ENCODE results near the gene PACSIN1.

PACSIN1 gene

DNA sequence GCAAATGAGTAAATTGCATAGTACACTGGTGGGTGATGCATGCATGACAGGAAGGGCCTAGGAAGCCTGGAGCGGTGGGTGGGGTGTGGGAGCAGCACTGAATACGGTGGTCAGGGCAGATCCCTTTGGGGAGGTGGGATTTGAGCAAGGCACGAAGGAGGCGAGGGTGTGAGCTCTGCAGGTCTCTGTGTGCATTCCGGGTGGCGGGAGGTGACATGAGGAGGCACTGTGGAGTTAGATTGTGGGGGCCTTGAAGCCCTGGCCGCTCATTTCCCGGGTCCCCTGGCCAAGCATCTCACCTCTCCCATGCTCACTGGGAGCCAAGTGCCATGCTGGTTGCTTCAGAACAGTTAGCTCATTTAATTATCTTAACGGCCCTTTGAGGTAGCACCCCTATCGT lies 96.5 kb downstream of the PACSIN1 start:
- no peak for DNase-seq (ENCODE audit: low read depth, low spot score)

DNA sequence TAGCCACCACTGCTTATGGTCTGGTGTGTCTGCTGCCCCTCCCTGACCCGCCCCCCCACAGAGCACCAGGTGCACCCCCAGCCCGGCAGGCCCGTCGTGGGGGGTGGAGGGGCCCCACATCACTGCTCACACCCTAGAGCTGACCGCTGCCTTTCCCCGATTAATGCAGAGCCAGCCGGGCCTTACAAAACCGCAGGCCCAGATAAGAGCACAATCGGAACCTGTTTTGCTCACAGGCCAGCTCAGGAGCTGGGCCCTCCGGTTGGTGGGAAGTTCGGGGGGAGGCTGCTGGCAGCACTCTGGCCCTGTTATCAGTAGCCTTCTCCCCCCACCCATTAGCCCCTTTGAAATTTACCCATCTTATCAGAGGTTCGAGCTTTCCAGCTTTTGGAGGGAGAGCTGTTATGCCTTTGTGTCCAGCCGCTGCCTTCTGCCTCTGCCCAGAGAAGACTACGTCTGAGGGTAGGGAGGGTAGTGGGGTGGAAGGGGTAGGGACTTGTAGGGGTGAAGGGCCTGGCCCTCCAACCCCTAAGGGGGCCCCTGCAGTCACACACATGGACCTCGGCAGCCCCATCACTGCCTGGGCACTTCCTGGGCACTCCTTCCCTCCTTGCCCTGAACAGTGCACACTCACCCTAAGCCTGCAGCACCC lies 97.1 kb downstream of the PACSIN1 start:
- DNase-seq (ENCODE audit: low read depth, low spot score) = no peak

DNA sequence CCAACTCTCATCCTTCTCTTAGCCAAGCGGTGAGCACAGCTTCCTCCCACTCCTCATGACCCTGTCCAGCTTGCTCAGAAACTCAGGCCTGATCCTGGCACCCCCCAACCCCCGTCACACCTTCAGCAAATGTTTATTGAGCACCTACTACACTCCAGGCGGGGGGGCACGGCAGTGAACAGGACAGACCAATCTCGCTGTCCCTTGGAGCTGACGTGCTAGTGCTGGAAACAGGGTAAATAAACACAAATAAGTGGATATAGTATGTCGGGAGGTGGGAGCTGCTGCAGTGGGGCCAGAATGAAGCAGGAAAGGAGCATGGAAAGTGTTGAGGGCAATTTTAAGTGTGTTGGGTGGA lies 97.6 kb downstream of the PACSIN1 start:
- no peak for DNase-seq (ENCODE audit: low read depth, low spot score)

DNA sequence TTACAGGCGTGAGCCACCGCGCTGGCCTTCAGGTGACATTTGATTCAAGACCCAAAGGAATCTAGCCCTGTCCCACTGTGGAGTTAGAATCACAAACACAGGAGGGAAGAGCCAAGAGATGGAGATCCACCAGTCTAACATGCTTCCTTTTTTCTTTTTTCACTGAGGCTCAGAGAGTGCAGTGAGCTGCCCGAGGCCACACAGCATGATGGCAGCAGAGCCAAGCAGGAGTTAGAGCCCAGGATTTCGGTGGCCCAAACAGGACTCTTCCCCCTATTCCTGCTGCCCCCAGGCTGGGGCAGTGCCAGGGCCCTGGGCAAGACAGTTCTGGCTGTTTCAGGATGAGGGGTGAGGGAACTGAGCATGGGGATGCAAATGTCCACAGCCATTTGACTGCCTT lies 98.3 kb downstream of the PACSIN1 start:
- no peak for DNase-seq (ENCODE audit: low read depth, low spot score)

DNA sequence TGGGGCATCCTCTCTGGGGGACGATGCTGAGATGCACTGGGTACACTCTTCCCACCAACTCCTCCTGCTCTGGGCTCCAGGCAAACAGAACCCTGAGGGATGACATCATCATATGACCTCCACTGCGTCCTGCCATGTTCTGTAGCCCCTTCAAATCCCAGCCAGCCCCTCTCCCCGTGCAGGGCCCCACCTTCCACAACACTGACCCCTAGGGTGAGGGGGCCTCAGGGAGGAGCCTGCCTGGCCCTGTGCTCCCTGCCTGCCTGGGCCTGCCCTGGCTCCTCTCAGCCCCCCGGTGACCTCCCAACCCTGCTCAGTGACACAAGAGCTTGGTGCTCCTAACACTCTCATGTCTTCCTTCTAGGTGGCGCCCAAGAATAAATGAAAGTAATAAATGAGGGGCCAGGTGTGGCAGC lies 99.9 kb downstream of the PACSIN1 start:
- no peak for DNase-seq (ENCODE audit: low read depth, low spot score)

DNA sequence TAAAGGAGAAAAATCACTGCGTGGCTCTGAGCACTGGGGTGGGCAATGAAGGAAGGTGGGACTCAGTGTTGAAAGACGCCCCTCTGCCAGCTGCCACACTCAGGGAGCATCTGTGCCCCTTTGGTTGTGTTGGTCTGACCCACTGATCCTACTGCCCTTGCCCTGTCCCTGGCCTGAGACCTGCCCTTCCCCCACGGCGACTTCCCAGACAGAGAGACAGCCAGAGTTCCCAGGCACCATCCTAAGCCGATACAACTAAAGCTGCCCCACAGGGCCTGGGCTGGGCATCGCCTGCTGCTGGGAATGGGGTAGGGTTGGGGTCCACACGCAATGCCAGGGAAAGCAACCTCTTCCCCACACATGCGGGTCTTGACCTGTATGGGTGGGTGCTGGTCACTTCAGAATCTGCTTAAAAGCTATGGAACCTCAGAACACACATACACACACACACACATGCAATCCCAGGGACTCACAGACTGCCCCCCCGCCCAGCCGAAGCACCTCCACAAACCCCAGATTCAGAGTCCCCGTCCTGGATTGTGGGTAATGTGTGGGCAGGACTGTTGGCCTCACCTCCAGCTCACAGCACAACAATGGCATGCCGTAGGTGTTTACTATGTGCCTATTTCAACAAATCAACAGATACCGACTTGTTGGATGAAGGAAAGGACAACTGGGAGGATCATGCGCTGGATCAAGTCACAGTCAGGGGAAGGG lies 101.1 kb downstream of the PACSIN1 start:
- no peak for DNase-seq (ENCODE audit: low read depth, low spot score)

DNA sequence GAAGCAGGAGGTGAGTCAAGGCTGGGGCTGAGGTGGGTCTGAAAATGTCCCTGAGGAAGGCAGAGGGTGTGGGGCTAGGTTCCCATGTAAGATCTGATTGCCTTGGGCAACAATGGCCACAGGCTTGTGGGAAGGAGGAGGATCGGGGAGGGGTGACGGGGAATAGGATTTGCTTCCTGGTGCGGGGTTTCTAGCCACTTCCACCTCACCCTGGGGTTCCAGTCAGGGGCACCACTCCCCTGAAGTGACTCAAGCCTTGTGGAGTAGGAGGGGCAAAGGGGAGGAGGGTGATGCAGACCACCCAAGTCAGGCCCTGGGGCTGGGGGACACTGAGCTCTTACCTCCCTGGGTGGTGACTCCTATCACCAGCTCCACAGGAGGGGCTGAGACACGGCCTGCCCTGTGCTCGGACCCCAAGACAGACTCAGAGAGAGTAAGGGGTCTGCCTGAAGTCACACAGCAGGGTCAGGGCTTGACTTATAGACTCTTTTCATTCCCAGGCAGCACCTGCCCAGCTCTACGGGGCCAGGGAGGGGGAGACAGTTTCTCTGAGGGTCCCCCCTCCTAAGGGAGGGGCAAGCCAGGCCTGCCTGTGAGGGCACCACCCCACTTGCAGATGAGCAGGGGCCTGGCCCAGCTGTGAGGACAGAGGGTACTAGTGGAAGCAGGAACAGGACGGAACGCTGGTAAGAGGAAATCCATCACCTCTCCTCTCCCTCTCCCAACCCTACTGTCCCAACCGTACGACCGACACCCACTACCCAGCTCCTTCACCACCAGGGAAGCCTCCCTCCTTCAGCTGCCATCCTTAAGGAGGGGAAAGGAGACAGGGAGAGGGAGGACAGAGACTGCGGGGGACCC lies 102.7 kb downstream of the PACSIN1 start:
- no peak for DNase-seq (ENCODE audit: low read depth, low spot score)

DNA sequence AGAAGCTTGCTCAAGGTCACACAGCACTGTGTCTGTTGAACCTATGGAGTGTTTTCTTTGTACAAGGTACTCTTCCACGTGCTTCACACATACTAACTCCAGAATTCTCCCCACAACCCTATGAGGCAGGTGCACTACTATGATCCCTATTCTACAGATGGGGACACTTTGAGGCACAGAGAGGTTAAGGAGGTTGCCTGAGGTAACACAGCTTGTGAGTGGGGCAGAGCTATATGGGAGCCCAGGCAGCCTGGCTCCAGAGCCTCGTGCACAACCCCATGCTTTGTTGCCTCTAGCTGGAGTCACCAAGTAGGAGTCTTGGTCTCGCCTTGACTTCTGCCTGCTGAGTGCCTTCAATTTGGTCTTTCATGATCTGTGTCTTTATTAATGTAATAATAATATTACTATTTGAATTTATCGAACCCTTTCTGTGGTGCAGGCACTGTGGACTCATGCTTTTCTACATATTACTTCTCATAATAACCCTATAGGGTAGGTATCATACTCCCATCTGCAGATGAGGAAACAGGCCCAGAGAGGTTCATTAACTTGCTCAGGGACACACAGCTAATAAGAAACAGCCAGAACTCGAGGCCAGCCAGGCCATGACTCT lies 103.6 kb downstream of the PACSIN1 start:
- DNase-seq (ENCODE audit: low read depth, low spot score) = no peak

DNA sequence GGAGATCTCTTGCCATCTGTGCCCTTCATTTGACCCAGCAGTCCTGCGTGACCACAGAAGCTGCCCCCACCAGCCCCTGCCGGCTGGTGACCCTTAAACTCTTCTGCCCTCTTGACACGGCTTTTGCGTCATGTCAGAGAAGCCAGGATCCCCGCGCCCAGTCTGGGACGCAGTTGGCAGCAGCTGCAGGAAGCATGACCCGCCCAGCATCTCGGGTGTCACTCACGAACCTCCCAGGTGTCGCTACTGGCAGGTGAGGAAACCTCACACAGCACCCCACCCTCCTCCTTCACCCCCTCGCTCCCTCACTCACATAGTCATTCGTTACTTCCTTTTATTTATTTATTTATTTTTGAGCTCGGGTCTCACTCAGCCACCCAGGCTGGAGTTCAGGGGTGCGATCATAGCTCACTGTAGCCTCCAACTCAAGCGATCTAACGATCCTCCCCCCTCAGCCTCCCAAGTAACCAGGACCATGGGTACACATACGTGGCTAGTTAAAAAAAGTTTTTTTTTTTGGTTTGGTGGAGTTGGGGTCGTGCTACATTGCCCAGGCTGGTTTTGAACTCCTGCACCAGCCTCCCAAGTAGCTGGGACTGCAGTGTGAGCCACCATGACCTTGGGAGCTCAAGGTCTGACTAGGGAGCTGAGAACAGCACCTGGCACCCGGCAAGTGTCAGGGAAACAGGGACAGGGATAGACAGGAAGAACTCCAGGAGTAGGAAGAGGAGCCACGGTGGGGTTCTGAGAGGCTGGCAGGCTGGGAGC lies 104.4 kb downstream of the PACSIN1 start:
- no peak for DNase-seq (ENCODE audit: low read depth, low spot score)

DNA sequence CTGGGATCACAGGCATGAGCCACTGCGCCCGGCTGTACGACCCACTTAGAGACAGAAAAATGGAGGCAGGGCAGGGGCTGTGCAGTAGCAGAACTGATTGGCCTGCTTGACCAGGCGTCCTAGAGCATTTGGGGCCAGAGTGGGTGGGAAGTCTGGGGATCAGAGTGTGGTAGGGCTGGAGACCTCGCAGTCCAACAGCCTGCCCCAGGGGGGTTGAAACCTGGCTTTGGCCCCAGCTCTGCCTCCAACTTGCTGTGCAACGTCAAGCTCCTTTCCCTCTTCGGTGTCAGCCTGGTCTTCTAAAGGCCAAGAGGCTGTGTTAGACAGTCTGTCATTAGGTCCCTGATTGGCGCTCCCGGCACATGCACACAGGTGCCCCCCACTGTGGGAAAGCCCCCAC lies 105.5 kb downstream of the PACSIN1 start:
- DNase-seq (ENCODE audit: low read depth, low spot score) = no peak

DNA sequence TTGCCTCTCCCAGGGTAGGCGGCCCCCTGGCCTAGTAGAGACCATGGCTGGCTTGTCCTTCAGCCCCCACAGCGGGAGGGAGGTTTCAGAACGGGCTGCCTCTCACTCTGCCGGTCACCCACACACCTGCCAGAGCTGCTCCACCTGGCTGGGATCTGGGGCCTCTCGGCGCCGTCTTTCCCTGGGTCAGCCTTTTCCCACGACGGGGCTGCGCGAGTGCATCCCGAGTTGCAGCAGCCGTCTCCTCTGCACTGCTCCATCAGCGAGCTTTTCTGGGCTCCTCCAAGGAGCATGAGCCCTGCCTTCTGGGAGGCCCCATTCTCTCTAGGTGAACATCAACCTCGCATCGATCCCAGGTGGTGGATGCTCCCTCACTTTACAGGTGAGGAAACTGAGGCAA lies 106.1 kb downstream of the PACSIN1 start:
- no peak for DNase-seq (ENCODE audit: low read depth, low spot score)

DNA sequence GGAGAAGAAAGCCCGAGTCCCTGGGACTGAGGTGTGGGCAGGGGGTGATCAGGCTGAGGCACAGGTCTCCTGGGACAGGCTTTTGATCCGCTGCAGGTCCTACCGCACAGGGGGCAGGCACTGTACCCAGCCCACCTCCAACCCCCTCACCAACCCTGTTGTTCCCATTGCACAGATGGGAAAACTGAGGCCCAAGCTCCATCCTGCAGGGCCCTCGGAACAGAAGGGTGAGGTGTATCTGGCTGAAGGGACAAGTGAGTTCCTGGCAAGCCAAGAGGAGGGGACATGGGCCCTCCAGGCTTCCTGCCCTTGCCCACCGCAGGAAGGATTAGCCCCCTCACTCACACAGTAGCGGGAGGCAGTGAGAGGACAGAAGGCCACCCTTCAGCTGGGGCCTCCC lies 106.7 kb downstream of the PACSIN1 start:
- DNase-seq (ENCODE audit: low read depth, low spot score) = no peak

DNA sequence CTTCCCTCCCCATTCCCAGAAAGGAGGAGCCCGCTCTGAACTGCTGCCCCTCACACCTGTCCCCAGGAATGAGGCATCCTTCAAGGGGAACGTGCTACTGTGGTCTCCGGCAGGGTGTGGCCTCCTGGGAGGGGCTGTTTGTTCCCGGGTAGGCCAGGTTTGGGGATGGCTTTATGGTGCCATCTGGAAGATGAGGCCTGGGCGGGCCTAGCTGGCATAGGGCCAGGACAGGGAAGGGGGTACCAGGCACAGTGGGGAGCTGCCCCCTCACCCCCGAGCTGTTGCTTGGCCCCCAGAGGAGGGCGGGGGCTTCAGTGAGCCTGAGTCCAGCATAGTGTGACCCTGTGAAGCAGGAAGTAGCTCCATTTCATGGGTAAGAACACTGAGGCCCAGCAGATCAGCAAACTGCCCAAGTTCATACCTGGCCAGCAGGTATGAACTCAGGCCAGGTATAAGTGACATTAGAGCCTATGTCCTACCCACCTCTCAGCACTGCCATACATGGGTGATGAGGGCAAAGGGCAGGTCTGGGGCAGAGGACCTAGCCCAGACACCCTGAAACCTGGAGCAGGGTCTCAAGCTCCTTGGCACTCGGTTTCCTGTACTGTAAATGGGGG lies 107.8 kb downstream of the PACSIN1 start:
- no peak for DNase-seq (ENCODE audit: low read depth, low spot score)

DNA sequence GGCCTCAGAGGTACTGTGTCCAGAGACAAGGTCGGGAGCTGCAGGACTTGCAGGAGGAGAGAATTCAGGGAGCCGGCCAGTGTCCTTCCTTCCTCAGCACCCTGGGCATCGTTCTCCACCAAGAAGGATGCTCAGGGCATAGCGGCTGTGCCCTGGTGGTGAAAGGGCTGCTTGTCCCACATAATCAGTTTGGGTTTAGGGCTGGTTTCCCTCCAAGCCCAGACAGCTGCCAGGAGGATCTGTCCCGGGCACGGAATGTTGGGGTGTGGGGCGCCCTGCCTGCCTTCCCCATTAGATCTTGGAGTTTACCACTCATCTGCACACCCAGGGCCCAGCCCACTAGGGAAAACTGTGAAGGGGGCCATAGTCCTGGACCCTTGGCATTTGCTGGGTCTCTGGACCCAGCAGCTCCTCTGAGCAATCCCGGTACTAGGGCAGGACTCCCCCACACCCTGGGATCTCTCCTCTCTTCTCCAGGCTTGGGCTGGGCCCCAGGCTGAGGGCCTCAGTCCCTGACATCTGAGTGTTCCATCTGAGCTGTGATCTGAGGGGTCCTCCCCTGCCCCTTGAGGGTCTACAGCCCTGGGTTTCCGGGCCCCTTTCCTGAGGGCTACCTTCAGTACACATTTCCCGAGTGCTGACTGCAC lies 108.9 kb downstream of the PACSIN1 start:
- no peak for DNase-seq (ENCODE audit: low read depth, low spot score)

DNA sequence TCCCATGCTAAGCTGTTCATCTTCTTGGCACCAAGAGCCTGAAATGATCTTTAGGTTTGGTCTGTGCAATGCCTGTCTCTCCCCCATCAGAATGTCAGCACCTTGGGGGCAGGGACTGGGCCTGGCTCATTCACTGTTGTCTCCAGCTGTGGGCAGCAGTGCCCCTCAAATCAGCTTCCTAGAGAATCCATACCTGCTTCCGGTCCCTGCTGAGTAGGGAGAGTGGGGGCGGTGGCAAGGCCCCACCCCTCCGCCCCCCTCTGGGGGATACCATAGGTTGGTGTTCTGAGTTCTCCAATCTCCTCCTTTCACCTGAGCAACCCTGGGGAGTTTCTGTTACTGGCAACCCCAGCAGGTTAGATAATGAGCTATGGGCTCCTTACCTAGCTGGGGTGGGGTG lies 109.5 kb downstream of the PACSIN1 start:
- DNase-seq (ENCODE audit: low read depth, low spot score) = no peak

DNA sequence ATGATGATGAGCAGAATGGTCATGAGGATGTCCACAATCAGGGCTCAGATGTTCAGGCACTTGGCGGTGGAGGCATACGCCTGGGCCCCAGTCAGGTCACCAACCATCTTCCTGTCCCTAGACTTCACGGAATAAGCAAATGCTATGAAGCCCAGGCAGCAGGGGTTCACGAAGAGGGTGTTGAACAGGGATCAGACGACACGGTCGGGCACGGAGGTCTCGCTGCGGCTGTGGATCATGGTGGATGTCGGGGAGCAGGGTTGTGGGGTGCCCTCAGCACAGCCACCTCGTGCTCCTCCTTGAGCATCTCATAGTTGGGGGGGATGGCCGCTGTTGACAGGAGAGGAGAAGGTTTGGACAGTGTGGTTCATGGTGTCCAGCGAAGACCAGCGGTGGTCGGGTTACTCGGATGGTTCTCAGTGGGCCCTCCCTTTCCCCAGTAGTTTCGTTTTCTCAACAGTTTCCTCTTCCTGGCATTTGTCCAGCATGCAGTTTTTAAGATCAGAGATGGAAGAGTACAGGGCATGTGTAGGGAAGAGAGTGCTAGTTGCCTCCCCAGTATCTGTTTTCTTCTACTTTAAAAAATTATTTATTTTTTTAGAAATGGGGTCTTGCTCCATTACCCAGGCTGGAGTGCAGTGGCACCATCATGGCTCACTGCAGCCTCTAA lies 110.5 kb downstream of the PACSIN1 start:
- no peak for DNase-seq (ENCODE audit: low read depth, low spot score)

DNA sequence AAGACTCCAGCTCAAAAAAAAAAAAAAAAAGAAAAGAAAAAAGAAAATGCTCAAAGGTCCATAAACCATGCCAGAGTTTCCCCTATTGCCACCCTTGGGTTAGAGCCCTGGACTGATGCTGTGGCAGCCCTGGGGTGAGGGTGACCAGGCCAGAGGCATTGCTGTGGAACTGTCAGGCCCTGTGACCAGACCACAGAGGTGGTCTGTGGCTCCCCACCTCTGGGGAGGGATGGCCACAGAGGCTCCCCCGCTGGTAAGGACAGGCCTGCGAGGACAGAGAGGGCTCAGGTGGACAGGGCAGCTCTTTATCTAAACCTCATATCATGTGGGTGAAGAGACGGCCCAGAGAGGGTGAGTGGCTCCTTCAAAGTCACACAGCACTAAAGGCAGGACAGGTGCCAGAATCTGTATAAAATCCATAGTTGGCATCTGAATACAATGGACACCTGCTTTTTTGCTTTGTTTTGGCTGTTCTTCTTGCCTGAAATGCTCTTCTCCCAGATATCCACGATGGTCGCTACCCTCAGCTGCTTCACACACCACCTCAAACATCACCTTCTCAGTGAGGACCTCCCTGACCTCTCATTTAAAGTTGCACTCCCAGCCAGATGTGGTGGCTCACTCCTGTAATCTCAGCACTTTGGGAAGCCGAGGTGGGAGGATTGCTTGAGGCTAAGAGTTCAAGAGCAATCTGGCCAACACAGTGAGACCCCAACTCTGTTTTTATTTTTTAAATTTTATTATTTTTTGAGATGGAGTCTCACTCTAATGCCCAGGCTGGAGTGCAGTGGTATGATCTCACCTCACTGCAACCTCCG lies 112.8 kb downstream of the PACSIN1 start:
- DNase-seq (ENCODE audit: low read depth, low spot score) = no peak

DNA sequence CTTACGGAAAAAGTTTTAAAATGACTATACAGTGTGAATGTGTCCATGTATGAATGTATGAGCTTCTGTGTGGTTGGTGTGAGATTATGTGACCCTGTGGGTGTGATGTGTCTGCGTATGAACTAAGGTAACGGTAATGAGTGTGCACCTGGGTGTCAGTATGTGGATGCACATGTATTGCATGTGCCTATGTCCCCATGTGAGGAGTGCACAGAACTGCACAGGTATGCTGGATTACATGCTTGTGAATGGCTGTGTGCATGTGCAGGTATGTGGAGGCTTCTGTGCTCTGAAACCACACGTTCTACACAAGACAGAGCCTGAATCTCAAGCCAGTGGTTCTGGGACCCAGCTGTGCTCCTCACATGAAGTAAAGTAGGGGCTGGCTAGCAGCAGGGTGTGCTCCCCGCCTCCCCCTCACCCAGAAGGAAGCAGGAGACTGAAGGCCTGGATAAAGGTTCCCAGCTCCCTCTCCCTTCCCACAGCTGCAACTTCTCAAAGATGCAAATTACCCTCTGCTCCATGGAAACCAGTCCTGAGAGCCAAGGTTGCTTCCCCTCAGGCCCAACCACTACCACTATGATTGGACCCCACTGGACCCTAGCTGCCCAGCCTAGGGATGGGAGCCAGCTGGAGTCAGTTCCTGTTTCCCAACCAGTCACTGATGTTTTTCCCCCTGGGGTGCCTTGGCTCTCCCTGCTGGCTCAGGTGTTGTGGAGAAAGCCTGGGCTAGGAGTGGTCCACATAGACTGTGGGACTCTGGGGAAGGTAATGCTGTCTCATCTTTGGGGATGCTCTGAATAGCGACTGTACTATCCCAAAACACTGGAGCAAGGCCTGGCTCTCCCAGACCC lies 115.1 kb downstream of the PACSIN1 start:
- no peak for DNase-seq (ENCODE audit: low read depth, low spot score)

Data from smooth muscle cell of the brain vasculature (primary cell).